ENCODE results near the gene TCFL5. TPM values are rescaled to one million over a fixed set of nuclear protein-coding genes. Genes with fewer than 3 reads are reported as not detected.

Gene TCFL5
- total RNA-seq, 1 experiment from 2014 or later = 15.1 TPM

- Histone ChIP-seq H3K4me1 (no peaks in the 10 kb centered on the region), H3K4me3 (ENCODE audit: low read depth, low read length) (no peak overlapping the region), H3K9me3 (no peaks in the 10 kb centered on the region), H3K36me3 (ENCODE audit: control insufficient read depth, insufficient read depth, low read length) (0 out of 2 replicates have a peak, but pooled peaks cover 5% of the 10 kb centered on the region), H3K27me3 (replicated peaks; ENCODE audit: control insufficient read depth, insufficient read depth, low read length) (no peaks in the 10 kb centered on the region)
- intact Hi-C loops (cut with micrococcal nuclease; ENCODE audit: unreplicated experiment) = no loop called here
- CTCF ChIA-PET = no interaction called here
- Mint-ChIP-seq H3K4me1 (ENCODE audit: low read depth, unreplicated experiment) (peaks cover 3% of the 10 kb centered on the region), H3K9me3 (ENCODE audit: unreplicated experiment) (no peaks in the 10 kb centered on the region), H3K27ac (ENCODE audit: unreplicated experiment) (peak overlapping the region; percentile 9), H3K36me3 (ENCODE audit: insufficient read depth, unreplicated experiment) (peaks cover 48% of the 10 kb centered on the region), H3K27me3 (ENCODE audit: insufficient read depth, unreplicated experiment) (no peaks in the 10 kb centered on the region), H3K4me3 (ENCODE audit: unreplicated experiment) (no peak overlapping the region)
- no peak for TF ChIP-seq CTCF (IDR thresholded peaks at IDR 0.05; ENCODE audit: insufficient read depth in 1 of 2, low read depth in 1 of 2, low read length in 1 of 2, severe bottlenecking in 1 of 2, unreplicated experiment in 1 of 2)
- DNase-seq = no peak
- no TSS peak for BruUV-seq (replicated peaks)
- POLR2A ChIA-PET = no interaction called here
Observed at GRCh38 chr20:62880935-62881661, 19.5 kb upstream of the TCFL5 start.

- peaks cover 48% of the 10 kb centered on the region for H3K36me3 Mint-ChIP-seq (ENCODE audit: insufficient read depth, unreplicated experiment)
- DNase-seq = no peak
- no TSS peak for BruUV-seq (replicated peaks)
- Histone ChIP-seq H3K4me3 (ENCODE audit: low read depth, low read length) (no peak overlapping the region), H3K27me3 (replicated peaks; ENCODE audit: control insufficient read depth, insufficient read depth, low read length) (no peaks in the 10 kb centered on the region), H3K36me3 (ENCODE audit: control insufficient read depth, insufficient read depth, low read length) (0 out of 2 replicates have a peak, but pooled peaks cover 5% of the 10 kb centered on the region), H3K9me3 (no peaks in the 10 kb centered on the region), H3K4me1 (no peaks in the 10 kb centered on the region)
- H3K27me3 Mint-ChIP-seq (ENCODE audit: insufficient read depth, unreplicated experiment) = no peaks in the 10 kb centered on the region
- H3K4me3 Mint-ChIP-seq (ENCODE audit: unreplicated experiment) = no peak overlapping the region
- TF ChIP-seq CTCF (IDR thresholded peaks at IDR 0.05; ENCODE audit: insufficient read depth in 1 of 2, low read depth in 1 of 2, low read length in 1 of 2, severe bottlenecking in 1 of 2, unreplicated experiment in 1 of 2) = no peak
- no peaks in the 10 kb centered on the region for H3K9me3 Mint-ChIP-seq (ENCODE audit: unreplicated experiment)
- no peak overlapping the region for H3K27ac Mint-ChIP-seq (ENCODE audit: unreplicated experiment)
- ChIA-PET POLR2A (no interaction called here), CTCF (no interaction called here)
- intact Hi-C loops (cut with micrococcal nuclease; ENCODE audit: unreplicated experiment) = no loop called here
- H3K4me1 Mint-ChIP-seq (ENCODE audit: low read depth, unreplicated experiment) = peaks cover 10% of the 10 kb centered on the region
Observed at GRCh38 chr20:62880147-62880934, 18.7 kb upstream of the TCFL5 start.

GRCh38 chr20:62879275-62880146 is 17.9 kb upstream of the TCFL5 start:
- Histone ChIP-seq H3K27me3 (replicated peaks; ENCODE audit: control insufficient read depth, insufficient read depth, low read length) (no peaks in the 10 kb centered on the region), H3K9me3 (no peaks in the 10 kb centered on the region), H3K4me1 (peaks cover 3% of the 10 kb centered on the region), H3K36me3 (ENCODE audit: control insufficient read depth, insufficient read depth, low read length) (0 out of 2 replicates have a peak, but pooled peaks cover 5% of the 10 kb centered on the region), H3K4me3 (ENCODE audit: low read depth, low read length) (no peak overlapping the region)
- no peaks in the 10 kb centered on the region for H3K9me3 Mint-ChIP-seq (ENCODE audit: unreplicated experiment)
- CTCF ChIA-PET = interaction anchor here (0.6 kb wide), 1 partner anchor 491 kb away, joined by 8 read pairs; no protein-coding TSS in a partner anchor
- POLR2A ChIA-PET = no interaction called here
- H3K27me3 Mint-ChIP-seq (ENCODE audit: insufficient read depth, unreplicated experiment) = no peaks in the 10 kb centered on the region
- DNase-seq = no peak
- intact Hi-C loops (cut with micrococcal nuclease; ENCODE audit: unreplicated experiment) = no loop called here
- TF ChIP-seq CTCF (IDR thresholded peaks at IDR 0.05; ENCODE audit: insufficient read depth in 1 of 2, low read depth in 1 of 2, low read length in 1 of 2, severe bottlenecking in 1 of 2, unreplicated experiment in 1 of 2) = no peak
- H3K4me3 Mint-ChIP-seq (ENCODE audit: unreplicated experiment) = no peak overlapping the region
- H3K36me3 Mint-ChIP-seq (ENCODE audit: insufficient read depth, unreplicated experiment) = peaks cover 48% of the 10 kb centered on the region
- BruUV-seq (replicated peaks) = no TSS peak
- H3K27ac Mint-ChIP-seq (ENCODE audit: unreplicated experiment) = no peak overlapping the region
- peaks cover 16% of the 10 kb centered on the region for H3K4me1 Mint-ChIP-seq (ENCODE audit: low read depth, unreplicated experiment)

All from Caco-2 (cell line).